HFF-Myc (cell line): Measurements from ENCODE around the gene ZNF827.

Source experiments
- DNase-seq: peaks from one replicate; pipeline ENCODE4 v3.0.0-alpha.2; 2011; ENCODE audit warnings: low read depth; ENCODE audit errors: extremely low read depth
- H3K4me3 ChIP-seq: replicated peaks from 2 replicates; pipeline ENCODE4 v1.5.1; 2011; ENCODE audit warnings: low read depth, mild to moderate bottlenecking, control low read depth, low read length
- CTCF ChIP-seq: IDR thresholded peaks from 2 replicates; pipeline ENCODE4 v1.5.1; 2012; ENCODE audit warnings: mild to moderate bottlenecking, low read depth, low read length, control low read depth; ENCODE audit errors: missing control alignments

Gene ZNF827

GRCh38 chr4:145860446-145860845 lies 78.2 kb downstream of the ZNF827 start:
- no peak overlapping the region for H3K4me3 ChIP-seq
- DNase-seq = no peak
- TF ChIP-seq CTCF = no peak

DNA sequence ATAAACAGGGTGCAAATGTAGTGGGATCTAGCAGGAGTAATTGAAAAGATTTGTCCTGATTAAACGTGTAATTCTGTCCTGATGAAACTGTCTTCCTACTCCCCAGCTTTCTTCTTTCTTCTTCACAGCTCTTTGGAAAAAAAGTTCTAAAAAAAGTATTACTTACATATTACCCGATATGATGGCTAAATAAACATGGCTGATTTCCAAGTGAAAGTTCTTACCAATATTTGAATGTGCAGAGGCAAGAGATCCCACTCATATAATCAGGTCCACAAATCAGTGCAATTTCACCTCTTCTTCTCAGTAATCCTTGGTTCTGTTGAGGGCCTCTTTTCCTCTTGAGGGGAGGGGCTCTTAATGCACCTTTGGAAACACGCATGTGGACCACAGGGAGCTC lies 78.7 kb downstream of the ZNF827 start:
- DNase-seq = no peak
- no peak overlapping the region for H3K4me3 ChIP-seq
- no peak for TF ChIP-seq CTCF

- H3K4me3 ChIP-seq = no peak overlapping the region
- no peak for DNase-seq
- TF ChIP-seq CTCF = no peak
These were observed 79.2 kb downstream of the ZNF827 start for GRCh38 chr4:145859426-145859825.

DNA sequence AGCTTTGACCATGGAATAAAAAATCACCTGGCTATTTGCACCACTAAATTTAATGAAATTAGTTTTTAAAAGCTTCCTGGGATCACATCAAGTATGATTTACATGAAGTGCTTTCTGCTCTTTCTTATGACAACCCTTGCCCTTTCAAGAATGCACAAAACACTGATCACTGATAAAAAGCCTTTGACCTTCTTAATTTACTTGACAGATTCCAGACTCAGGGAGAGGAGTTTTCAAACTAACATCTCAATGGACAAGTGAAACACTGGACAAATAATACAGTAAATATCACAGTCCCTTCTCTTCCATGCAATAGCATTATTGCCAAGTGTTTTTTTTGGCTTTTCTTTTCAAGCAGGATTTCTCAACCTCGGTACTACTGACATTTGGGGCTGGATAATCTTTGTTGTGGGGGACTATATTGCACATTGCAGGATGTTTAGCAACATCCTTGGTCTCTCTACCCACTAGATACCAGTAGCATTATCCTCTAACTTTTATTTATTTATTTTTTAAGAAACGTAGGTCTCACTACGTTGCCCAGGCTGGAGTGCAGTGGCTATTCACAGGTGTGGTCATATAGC lies 86.3 kb downstream of the ZNF827 start:
- no peak overlapping the region for H3K4me3 ChIP-seq
- TF ChIP-seq CTCF = no peak
- DNase-seq = no peak

- no peak for DNase-seq
- H3K4me3 ChIP-seq = no peak overlapping the region
- no peak for TF ChIP-seq CTCF
These were observed 87.0 kb downstream of the ZNF827 start for GRCh38 chr4:145851511-145852201.

DNA sequence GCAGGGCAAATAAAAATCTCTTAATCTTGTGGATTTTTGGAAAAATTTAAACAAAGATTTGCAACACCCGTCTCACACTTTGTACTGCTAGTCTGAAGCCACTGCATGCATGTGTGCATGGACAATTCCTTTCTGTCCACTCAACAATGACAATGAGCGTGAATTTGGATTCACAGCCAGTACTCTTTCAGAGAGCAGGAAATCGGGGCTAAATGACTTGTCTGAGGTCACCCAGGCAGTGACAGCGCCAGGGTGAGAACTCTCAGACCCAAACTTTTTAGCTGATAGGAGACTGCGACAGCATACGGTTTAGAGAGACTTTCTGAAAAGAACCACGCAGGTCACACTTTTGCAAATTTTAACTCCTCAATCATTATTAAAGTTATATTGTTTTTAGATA lies 90.9 kb downstream of the ZNF827 start:
- no peak for DNase-seq
- TF ChIP-seq CTCF = no peak
- no peak overlapping the region for H3K4me3 ChIP-seq

DNA sequence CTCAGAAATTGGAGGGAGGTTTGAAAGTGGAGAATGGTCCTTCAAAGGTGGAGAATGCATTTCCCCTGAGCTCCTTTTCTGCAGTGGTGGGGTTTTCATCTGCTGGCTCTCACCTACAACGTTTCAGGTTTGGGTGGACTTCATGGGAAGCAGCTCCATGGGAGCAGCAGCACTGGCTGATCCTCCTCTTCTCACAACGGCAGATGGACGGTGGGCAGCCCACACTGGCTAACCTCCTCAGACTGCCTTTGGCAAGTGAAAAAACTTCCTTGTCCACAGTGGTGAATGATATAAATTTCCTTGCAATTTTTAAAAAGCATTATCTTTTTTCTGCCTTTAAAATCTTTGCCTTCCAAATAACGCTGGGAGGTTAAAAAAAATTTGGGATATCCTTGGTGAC lies 93.5 kb downstream of the ZNF827 start:
- H3K4me3 ChIP-seq = no peak overlapping the region
- TF ChIP-seq CTCF = no peak
- DNase-seq = no peak
